Parathyroid adenoma (tissue), 2 donors: ENCODE data around the gene CEP57L1.

Source experiments
- H2AFZ ChIP-seq: fragments of 300-600 bp; sonication (generic); one replicate; pipeline ENCODE4 v1.7.0; 2017; ENCODE audit warnings: antibody characterized with exemption, mild to moderate bottlenecking
- H3K27ac ChIP-seq: fragments of 300-600 bp; sonication (generic); one replicate; pipeline ENCODE4 v1.7.0; 2017
- H3K27me3 ChIP-seq: fragments of 300-600 bp; sonication (generic); one replicate; pipeline ENCODE4 v1.7.0; 2017; ENCODE audit warnings: low read length; ENCODE audit not compliant: control insufficient read depth, insufficient read depth
- H3K36me3 ChIP-seq: fragments of 300-600 bp; sonication (generic); one replicate; pipeline ENCODE4 v1.7.0; 2017; ENCODE audit warnings: low read length; ENCODE audit not compliant: control insufficient read depth, insufficient read depth
- H3K4me1 ChIP-seq: fragments of 300-600 bp; sonication (generic); one replicate; pipeline ENCODE4 v1.7.0; 2017; ENCODE audit warnings: control low read depth
- H3K4me2 ChIP-seq: fragments of 300-600 bp; sonication (generic); one replicate; pipeline ENCODE4 v1.7.0; 2017; ENCODE audit warnings: low read length
- H3K4me3 ChIP-seq: fragments of 300-600 bp; sonication (generic); one replicate; pipeline ENCODE4 v1.7.0; 2017; ENCODE audit warnings: low read depth, low read length
- H3K79me2 ChIP-seq: fragments of 300-600 bp; sonication (generic); one replicate; pipeline ENCODE4 v1.7.0; 2017; ENCODE audit warnings: control low read depth
- H3K9ac ChIP-seq: fragments of 300-600 bp; sonication (generic); one replicate; pipeline ENCODE4 v1.7.0; 2017; ENCODE audit warnings: mild to moderate bottlenecking
- H3K9me3 ChIP-seq: fragments of 300-600 bp; sonication (generic); one replicate; pipeline ENCODE4 v1.7.0; 2017; ENCODE audit warnings: low read length; ENCODE audit not compliant: control insufficient read depth
- TF ChIP-seq, protein P1 (sequence below): fragments of 300-600 bp; sonication (generic); IDR thresholded peaks from one replicate; pipeline ENCODE4 v1.7.0; 2017; ENCODE audit warnings: antibody characterized with exemption, mild to moderate bottlenecking
- donor health status: primary hyperparathyroidism.

The CEP57L1 gene

DNA sequence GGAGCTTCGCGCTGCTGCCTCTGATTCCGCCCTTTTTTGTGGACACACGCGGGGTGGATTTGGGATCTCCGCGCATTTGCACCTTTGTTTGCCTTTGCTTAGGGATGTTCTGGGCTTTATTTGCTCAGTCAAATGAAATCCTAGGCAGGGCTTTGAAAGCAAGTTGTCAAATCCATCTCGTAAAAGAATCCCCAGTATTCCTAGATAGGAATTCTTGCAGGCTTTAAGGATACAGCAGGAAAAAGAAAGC lies 453 bp downstream of the CEP57L1 start:
- Histone ChIP-seq H3K27me3 (no peaks in the 10 kb centered on the region), H3K36me3 (no peaks in the 10 kb centered on the region), H3K27ac (peak overlapping the region; percentile 97), H3K79me2 (peaks cover 38% of the 10 kb centered on the region), H2AFZ (peak overlapping the region; percentile 84), H3K4me1 (peaks cover 3% of the 10 kb centered on the region), H3K4me3 (peak overlapping the region; percentile 85), H3K9me3 (no peaks in the 10 kb centered on the region), H3K9ac (peak overlapping the region; percentile 73), H3K4me2 (peak overlapping the region; percentile 97)
- TF ChIP-seq, protein P1, sequence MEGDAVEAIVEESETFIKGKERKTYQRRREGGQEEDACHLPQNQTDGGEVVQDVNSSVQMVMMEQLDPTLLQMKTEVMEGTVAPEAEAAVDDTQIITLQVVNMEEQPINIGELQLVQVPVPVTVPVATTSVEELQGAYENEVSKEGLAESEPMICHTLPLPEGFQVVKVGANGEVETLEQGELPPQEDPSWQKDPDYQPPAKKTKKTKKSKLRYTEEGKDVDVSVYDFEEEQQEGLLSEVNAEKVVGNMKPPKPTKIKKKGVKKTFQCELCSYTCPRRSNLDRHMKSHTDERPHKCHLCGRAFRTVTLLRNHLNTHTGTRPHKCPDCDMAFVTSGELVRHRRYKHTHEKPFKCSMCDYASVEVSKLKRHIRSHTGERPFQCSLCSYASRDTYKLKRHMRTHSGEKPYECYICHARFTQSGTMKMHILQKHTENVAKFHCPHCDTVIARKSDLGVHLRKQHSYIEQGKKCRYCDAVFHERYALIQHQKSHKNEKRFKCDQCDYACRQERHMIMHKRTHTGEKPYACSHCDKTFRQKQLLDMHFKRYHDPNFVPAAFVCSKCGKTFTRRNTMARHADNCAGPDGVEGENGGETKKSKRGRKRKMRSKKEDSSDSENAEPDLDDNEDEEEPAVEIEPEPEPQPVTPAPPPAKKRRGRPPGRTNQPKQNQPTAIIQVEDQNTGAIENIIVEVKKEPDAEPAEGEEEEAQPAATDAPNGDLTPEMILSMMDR = no peak

DNA sequence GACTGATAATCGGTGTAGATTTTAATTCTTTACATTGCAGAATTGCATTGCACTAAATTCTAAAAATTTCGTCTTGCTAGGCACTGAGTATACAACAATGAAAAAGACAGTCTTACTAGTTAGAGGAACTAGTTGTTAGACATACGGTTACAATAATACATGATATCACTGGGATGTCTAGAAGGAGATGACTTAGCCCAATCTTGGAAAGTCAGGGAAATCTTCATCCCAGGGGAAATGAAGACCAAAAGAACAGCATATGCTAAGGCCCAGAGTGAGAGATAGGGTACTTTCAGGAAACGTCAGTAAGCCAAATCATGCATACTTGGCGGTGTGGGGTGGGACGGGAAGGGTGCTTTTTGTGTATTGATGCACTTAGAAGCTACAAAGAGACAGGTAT lies 901 bp downstream of the CEP57L1 start:
- H3K4me2 ChIP-seq = peak overlapping the region; percentile 97
- H2AFZ ChIP-seq = no peak overlapping the region
- TF ChIP-seq, protein P1 = no peak
- no peak overlapping the region for H3K9ac ChIP-seq
- H3K4me1 ChIP-seq = peaks cover 3% of the 10 kb centered on the region
- H3K36me3 ChIP-seq = no peaks in the 10 kb centered on the region
- H3K27ac ChIP-seq = no peak overlapping the region
- peaks cover 34% of the 10 kb centered on the region for H3K79me2 ChIP-seq
- no peaks in the 10 kb centered on the region for H3K9me3 ChIP-seq
- H3K4me3 ChIP-seq = peak overlapping the region; percentile 85
- H3K27me3 ChIP-seq = no peaks in the 10 kb centered on the region

DNA sequence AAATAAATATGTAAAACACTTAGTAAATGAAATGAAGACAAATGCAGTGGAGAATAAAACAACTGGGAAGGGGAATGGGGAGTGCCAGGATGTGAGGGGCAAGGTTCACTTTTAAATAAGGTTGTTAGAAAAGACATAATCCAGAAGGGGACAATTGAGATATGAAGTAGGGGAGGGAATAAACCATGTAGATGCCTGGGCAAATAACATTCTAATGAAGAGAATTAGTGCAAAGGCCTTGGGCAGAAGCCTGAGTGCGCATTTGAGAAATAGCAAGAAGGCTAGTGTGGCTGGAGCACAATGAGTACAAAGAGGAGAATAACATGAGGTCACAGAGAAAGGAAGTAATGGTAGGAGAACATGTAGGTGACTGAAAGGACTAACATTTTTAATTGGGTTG lies 2.4 kb downstream of the CEP57L1 start:
- Histone ChIP-seq H3K4me2 (no peak overlapping the region), H3K4me3 (no peak overlapping the region), H3K27me3 (no peaks in the 10 kb centered on the region), H3K9ac (no peak overlapping the region), H3K9me3 (no peaks in the 10 kb centered on the region), H2AFZ (no peak overlapping the region), H3K4me1 (peaks cover 6% of the 10 kb centered on the region), H3K36me3 (no peaks in the 10 kb centered on the region), H3K27ac (no peak overlapping the region), H3K79me2 (peaks cover 23% of the 10 kb centered on the region)
- TF ChIP-seq, protein P1 = no peak

DNA sequence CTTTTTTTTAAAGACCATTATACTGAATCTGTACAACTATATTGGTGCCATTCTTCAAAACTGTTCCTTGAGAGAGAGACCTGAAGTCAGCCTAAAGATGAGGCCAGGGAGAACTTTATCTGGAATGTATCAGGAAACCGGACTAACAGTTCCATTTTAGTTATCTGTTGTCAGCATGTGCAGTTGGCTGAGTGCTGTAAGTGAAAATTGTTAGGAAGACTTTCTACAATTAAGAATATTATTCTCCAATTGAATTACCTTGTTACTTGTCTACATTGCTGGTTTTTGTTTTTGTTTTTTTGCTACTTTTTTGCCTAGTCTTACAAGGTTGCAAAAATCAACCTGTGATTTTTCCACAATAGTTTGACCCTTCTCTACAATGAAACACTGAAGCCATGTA lies 7.5 kb downstream of the CEP57L1 start:
- peaks cover 5% of the 10 kb centered on the region for H3K4me1 ChIP-seq
- H2AFZ ChIP-seq = no peak overlapping the region
- TF ChIP-seq, protein P1 = no peak
- no peak overlapping the region for H3K27ac ChIP-seq
- H3K36me3 ChIP-seq = no peaks in the 10 kb centered on the region
- H3K4me3 ChIP-seq = no peak overlapping the region
- H3K4me2 ChIP-seq = peak overlapping the region; percentile 9
- H3K27me3 ChIP-seq = no peaks in the 10 kb centered on the region
- peaks cover 21% of the 10 kb centered on the region for H3K79me2 ChIP-seq
- no peak overlapping the region for H3K9ac ChIP-seq
- H3K9me3 ChIP-seq = no peaks in the 10 kb centered on the region

DNA sequence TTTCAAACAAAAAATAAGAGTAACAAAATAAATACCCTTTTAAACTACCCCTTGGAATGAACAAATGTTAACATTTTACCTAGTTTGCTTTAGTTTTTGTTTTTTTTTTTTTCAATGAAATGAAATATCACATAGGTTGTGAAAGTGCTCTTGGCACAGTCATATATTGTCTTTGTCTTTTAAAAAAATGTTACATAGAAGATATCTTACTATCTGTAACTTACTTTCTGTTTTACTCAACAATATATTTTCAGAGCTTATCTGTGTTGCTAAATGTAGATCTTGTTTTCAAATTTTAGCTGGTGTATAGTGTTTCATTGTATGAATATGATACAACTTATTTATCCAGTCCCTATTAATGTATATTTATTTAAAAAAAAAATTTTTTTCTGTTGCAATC lies 8.6 kb downstream of the CEP57L1 start:
- H3K4me2 ChIP-seq = no peak overlapping the region

More for the DNA sequence above, 8.6 kb downstream of the CEP57L1 start:
- Histone ChIP-seq H3K79me2 (peaks cover 17% of the 10 kb centered on the region), H3K9me3 (no peaks in the 10 kb centered on the region), H3K27ac (no peak overlapping the region), H2AFZ (no peak overlapping the region), H3K9ac (no peak overlapping the region), H3K4me1 (peaks cover 5% of the 10 kb centered on the region), H3K36me3 (no peaks in the 10 kb centered on the region), H3K27me3 (no peaks in the 10 kb centered on the region), H3K4me3 (no peak overlapping the region)
- TF ChIP-seq, protein P1 = no peak
